Measurements from ENCODE around the gene VPS16. TPM values are rescaled to one million over a fixed set of nuclear protein-coding genes. Genes with fewer than 3 reads are reported as not detected.

VPS16 gene
- total and polyA plus RNA-seq, 2 of the 13 experiments (the other 11 are each of a cell fraction or from before 2014, with no cell fraction given) = 34.2 to 35.4 TPM

DNA sequence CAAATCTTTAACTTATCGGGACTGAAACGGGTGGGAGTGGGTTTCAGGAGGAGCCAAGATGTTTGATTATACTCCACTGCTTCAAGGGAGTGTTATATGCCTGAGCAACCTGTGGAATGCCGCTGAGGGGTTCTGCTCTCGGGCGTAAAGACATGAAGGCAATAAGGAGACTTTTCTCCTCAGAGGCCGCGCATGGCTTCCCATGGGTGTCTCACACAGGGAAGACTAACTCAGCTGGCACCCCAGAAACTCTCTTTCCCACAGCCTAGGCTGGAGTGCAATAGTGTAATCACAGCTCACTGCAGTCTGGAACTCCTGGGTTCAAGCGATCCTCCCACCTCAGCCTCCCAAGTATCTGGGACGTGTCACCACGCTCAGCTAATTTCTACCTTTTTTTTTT, 30.9 kb upstream of the VPS16 start (continued):
- TF ChIP-seq KAT2B (IDR thresholded peaks at IDR 0.05; ENCODE audit: borderline replicate concordance, low read depth, low read length) = no peak
- no peak for TF ChIP-seq HMGA1 (CRISPR knock-in tag; conservative IDR thresholded peaks at IDR 0.05)
- no peak for TF ChIP-seq ZNF160 (CRISPR knock-in tag; IDR thresholded peaks at IDR 0.05)

DNA sequence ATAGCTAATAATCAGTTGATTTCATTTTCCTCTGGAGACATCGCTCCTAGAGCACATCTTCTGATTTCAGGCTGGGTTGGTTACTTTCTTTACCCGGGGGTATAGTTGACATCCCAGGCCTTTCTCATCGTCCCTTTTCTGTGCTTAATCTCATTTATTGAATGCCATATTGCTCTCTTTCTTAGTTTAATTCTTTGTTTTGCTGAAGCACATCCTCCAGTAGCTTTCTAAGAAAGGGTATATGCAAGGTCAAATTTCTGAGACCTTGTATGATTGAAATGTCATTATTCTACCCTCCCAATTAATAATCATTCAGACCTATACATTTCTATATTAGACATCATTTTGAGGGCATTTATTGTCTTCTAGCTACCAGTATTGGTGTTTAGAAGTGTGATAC, 28.4 kb upstream of the VPS16 start:
- Histone ChIP-seq H3K27ac (ENCODE audit: extremely low read length, insufficient read depth, low read length) (no peak overlapping the region), H3K27me3 (ENCODE audit: control insufficient read depth in 1 of 2, insufficient read depth in 2 of 2, low read length in 2 of 2) (peaks cover 0 to 59% of the 10 kb centered on the region in 2 experiments; a peak in 4 of 5 replicates), H3K36me3 (replicated peaks in 1 of 2; ENCODE audit: control insufficient read depth in 1 of 2, insufficient read depth in 2 of 2, low read length in 2 of 2) (no peaks in the 10 kb centered on the region), H3K4me2 (ENCODE audit: low read depth, low read length) (no peak overlapping the region), H3K9ac (ENCODE audit: insufficient read depth, low read depth, low read length) (no peak overlapping the region), H3K79me2 (ENCODE audit: insufficient read depth, low read length) (no peaks in the 10 kb centered on the region), H3K4me1 (ENCODE audit: insufficient read depth, low read length) (no peaks in the 10 kb centered on the region), H3K9me3 (ENCODE audit: low read length) (0 out of 2 replicates have a peak, but pooled peaks cover 5% of the 10 kb centered on the region), H2AFZ (ENCODE audit: low read length) (no peak overlapping the region), H3K4me3 (replicated peaks in 1 of 3; ENCODE audit: insufficient read depth in 1 of 3, low read depth in 2 of 3, low read length in 3 of 3) (no peak overlapping the region), H4K20me1 (ENCODE audit: insufficient read depth, low read length) (no peaks in the 10 kb centered on the region)
- intact Hi-C loops (cut with micrococcal nuclease; ENCODE audit: unreplicated experiment) = no loop called here
- no peak for DNase-seq (ENCODE audit: low spot score)
- TF ChIP-seq ZNF282 (IDR thresholded peaks at IDR 0.05; ENCODE audit: partially characterized antibody) (no peak), U2AF1 (optimal IDR thresholded peaks at IDR 0.05; ENCODE audit: low read depth, low read length) (no peak), ZBTB2 (CRISPR knock-in tag; IDR thresholded peaks at IDR 0.05; ENCODE audit: low read depth) (no peak), PRPF4 (IDR thresholded peaks at IDR 0.05; ENCODE audit: low read depth, low read length, poor library complexity, severe bottlenecking) (no peak), ZNF160 (CRISPR knock-in tag; IDR thresholded peaks at IDR 0.05) (no peak), NR3C1 (CRISPR knock-in tag; IDR thresholded peaks at IDR 0.05) (no peak), ZNF547 (CRISPR knock-in tag; IDR thresholded peaks at IDR 0.05) (no peak), ZNF331 (CRISPR knock-in tag; IDR thresholded peaks at IDR 0.05) (no peak), ZFP36L1 (CRISPR knock-in tag; IDR thresholded peaks at IDR 0.05) (no peak), JARID2 (CRISPR knock-in tag; IDR thresholded peaks at IDR 0.05; ENCODE audit: insufficient replicate concordance) (no peak), SP2 (CRISPR knock-in tag; IDR thresholded peaks at IDR 0.05) (no peak), ETV6 (CRISPR knock-in tag; conservative IDR thresholded peaks at IDR 0.05) (no peak), EEA1 (CRISPR knock-in tag; IDR thresholded peaks at IDR 0.05; ENCODE audit: borderline replicate concordance) (no peak), HNRNPK (IDR thresholded peaks at IDR 0.05; ENCODE audit: low read depth, low read length, poor library complexity, severe bottlenecking) (no peak), ZNF432 (CRISPR knock-in tag; IDR thresholded peaks at IDR 0.05; ENCODE audit: borderline replicate concordance) (no peak), ZNF850 (CRISPR knock-in tag; conservative IDR thresholded peaks at IDR 0.05) (no peak), FOXA1 (IDR thresholded peaks at IDR 0.05) (no peak), FOXA1 (CRISPR knock-in tag; IDR thresholded peaks at IDR 0.05) (no peak)
- TF ChIP-seq, protein P1, sequence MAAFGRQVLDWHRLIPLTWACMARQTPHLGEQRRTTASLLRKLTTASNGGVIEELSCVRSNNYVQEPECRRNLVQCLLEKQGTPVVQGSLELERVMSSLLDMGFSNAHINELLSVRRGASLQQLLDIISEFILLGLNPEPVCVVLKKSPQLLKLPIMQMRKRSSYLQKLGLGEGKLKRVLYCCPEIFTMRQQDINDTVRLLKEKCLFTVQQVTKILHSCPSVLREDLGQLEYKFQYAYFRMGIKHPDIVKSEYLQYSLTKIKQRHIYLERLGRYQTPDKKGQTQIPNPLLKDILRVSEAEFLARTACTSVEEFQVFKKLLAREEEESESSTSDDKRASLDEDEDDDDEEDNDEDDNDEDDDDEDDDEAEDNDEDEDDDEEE (CRISPR knock-in tag; IDR thresholded peaks at IDR 0.05) = no peak
- 27% methylated on average over 3 of the region's 3 CpGs for WGBS (ENCODE audit: low lambda C conversion rate)
- in situ Hi-C loops (cut with HindIII; ENCODE audit: extremely low pct_ligation_motif_present, low pct_unique_long_range_greater_than_20kb) = no loop called here
- no peak for ATAC-seq
- ChIA-PET POLR2A (no interaction called here), CTCF (ENCODE audit: low intra/inter-chr PET ratio, low total read pairs) (no interaction called here)
- no TSS peak for BruUV-seq (replicated peaks)
- FAIRE-seq = no peak

All from HepG2 (cell line).